Natural killer cell (primary cell): ENCODE measurements around the gene TLDC2. TPM values are rescaled to one million over a fixed set of nuclear protein-coding genes. Genes with fewer than 3 reads are reported as not detected.

Experiments used
- ATAC-seq, 3 donors: fragments of 150-1000 bp in 2 of 3; fragments of 200-7000 bp in 1 of 3; cut with Tn5 transposase; 1 replicate in 1 of 3; 2 replicates in 2 of 3; pipeline ENCODE4 v1.10.0; 2021; ENCODE audit warnings: mild to moderate bottlenecking in 2 of 3, moderate library complexity in 2 of 3
- DNase-seq, 2 donors: peaks; one replicate each; pipeline versions ENCODE4 v3.0.0 to v3.0.0-alpha.2; 2013 to 2021; ENCODE audit warnings: mixed read lengths in 1 of 2
- H3K27ac ChIP-seq: one replicate; pipeline ENCODE4 v1.5.1; 2013; ENCODE audit warnings: mild to moderate bottlenecking, low read length
- H3K27me3 ChIP-seq: one replicate; pipeline ENCODE4 v1.6.1; 2013; ENCODE audit warnings: low read length; ENCODE audit not compliant: control insufficient read depth, insufficient read depth
- H3K36me3 ChIP-seq: one replicate; pipeline ENCODE4 v1.6.1; 2013; ENCODE audit warnings: low read length; ENCODE audit not compliant: control insufficient read depth, insufficient read depth
- H3K4me1 ChIP-seq: one replicate; pipeline ENCODE4 v1.6.1; 2013; ENCODE audit warnings: low read length; ENCODE audit not compliant: control insufficient read depth, insufficient read depth
- H3K4me3 ChIP-seq: one replicate; pipeline ENCODE4 v1.5.1; 2013; ENCODE audit warnings: low read length
- H3K9me3 ChIP-seq: one replicate; pipeline ENCODE4 v1.6.1; 2013; ENCODE audit warnings: low read length; ENCODE audit not compliant: control insufficient read depth, insufficient read depth
- H3K27ac Mint-ChIP-seq, 2 donors: one replicate each; pipeline ENCODE4 v1.8.0; 2022; ENCODE audit warnings: mild to moderate bottlenecking in 2 of 2, mixed read lengths in 2 of 2, moderate library complexity in 1 of 2
- H3K27me3 Mint-ChIP-seq, 2 donors: one replicate each; pipeline ENCODE4 v1.8.0; 2022; ENCODE audit warnings: low read depth in 2 of 2, mixed read lengths in 2 of 2
- H3K36me3 Mint-ChIP-seq: one replicate; pipeline ENCODE4 v1.8.0; 2022; ENCODE audit warnings: mixed read lengths
- H3K4me1 Mint-ChIP-seq, 2 donors: one replicate each; pipeline ENCODE4 v1.8.0; 2022; ENCODE audit warnings: mixed read lengths in 2 of 2
- H3K4me3 Mint-ChIP-seq: one replicate; pipeline ENCODE4 v1.8.0; 2022; ENCODE audit warnings: mild to moderate bottlenecking, moderate library complexity, mixed read lengths
- H3K9me3 Mint-ChIP-seq, 2 donors: one replicate each; pipeline ENCODE4 v1.8.0; 2022; ENCODE audit warnings: mixed read lengths in 2 of 2
- WGBS: methylation state at CpG from one replicate; pipeline ENCODE4 v1.1.7; 2013; ENCODE audit warnings: missing lambda C conversion rate; ENCODE audit not compliant: insufficient coverage; 5-methylcytosine and 5-hydroxymethylcytosine counted together
- intact Hi-C: fragments of 100-400 bp; cut with micrococcal nuclease; formaldehyde crosslinking; loops from one replicate; pipeline ENCODE4 v1.14.2; 2022
- total RNA-seq, 4 donors: library from RNA; stranded (reverse); fragments of 120-200 nt in 1 of 4; gene quantifications; one replicate each; pipeline versions ENCODE4 v1.2.3 to v1.2.4, GENCODE V29; 2013 to 2022
- TF ChIP-seq, protein P1 (sequence below): fragments of 200-600 bp; IDR thresholded peaks from one replicate; pipeline ENCODE4 v1.8.0; 2022; ENCODE audit warnings: antibody characterized with exemption

Gene TLDC2
- total RNA-seq, 3 donors from 2014 or later (not counting 1 experiment from before 2014, with no cell fraction given), result 1.4 TPM; not detected in 2

DNA sequence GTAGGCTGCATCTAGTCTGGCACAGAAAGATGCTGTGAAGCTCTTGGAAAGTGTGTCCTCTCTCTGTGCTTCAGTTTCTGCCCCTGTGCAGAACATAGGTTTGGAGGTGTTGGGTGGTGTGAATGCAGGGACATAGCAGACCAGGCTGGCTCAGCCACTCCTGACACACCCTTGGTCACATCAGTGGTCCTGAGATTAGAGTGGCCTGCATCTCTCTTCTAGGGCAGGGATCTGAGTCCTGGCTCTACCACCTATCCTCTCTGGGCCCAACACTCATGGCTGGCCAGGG lies 10.1 kb upstream of the TLDC2 start:
- Histone ChIP-seq H3K4me1 (peaks cover 33% of the 10 kb centered on the region), H3K27ac (no peak overlapping the region), H3K36me3 (no peaks in the 10 kb centered on the region), H3K4me3 (no peak overlapping the region), H3K27me3 (peaks cover 2% of the 10 kb centered on the region), H3K9me3 (no peaks in the 10 kb centered on the region)
- H3K36me3 Mint-ChIP-seq, result no peaks in the 10 kb centered on the region
- ATAC-seq (no peak), DNase-seq (no peak)
- H3K9me3 Mint-ChIP-seq, result no peaks in the 10 kb centered on the region
- peaks cover 0 to 6% of the 10 kb centered on the region in 2 donors for H3K27me3 Mint-ChIP-seq
- TF ChIP-seq, protein P1, sequence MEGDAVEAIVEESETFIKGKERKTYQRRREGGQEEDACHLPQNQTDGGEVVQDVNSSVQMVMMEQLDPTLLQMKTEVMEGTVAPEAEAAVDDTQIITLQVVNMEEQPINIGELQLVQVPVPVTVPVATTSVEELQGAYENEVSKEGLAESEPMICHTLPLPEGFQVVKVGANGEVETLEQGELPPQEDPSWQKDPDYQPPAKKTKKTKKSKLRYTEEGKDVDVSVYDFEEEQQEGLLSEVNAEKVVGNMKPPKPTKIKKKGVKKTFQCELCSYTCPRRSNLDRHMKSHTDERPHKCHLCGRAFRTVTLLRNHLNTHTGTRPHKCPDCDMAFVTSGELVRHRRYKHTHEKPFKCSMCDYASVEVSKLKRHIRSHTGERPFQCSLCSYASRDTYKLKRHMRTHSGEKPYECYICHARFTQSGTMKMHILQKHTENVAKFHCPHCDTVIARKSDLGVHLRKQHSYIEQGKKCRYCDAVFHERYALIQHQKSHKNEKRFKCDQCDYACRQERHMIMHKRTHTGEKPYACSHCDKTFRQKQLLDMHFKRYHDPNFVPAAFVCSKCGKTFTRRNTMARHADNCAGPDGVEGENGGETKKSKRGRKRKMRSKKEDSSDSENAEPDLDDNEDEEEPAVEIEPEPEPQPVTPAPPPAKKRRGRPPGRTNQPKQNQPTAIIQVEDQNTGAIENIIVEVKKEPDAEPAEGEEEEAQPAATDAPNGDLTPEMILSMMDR, result no peak
- H3K4me3 Mint-ChIP-seq, result peak overlapping the region; percentile 28
- no peak overlapping the region for H3K27ac Mint-ChIP-seq
- intact Hi-C loops, result no loop called here
- peaks cover 0 to 10% of the 10 kb centered on the region in 2 donors for H3K4me1 Mint-ChIP-seq

DNA sequence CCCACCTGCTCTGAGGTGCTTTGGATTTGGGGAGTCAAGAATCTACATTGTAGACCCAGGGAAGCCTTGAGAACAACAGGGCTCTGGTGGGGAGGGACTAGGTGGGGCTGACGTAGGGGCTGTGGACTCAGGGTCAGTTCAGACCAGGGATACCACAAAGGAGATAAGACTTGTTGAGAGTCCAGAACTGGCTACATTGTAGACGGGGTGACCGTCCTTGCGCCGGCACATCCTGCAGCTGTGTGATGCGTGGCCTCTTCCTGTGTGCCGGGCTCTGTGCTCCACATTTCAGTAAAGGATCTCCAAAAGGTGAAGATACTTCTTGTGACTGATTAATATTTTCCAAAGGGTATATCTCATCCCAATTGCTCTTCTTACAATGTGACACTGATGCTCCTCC lies 9.8 kb upstream of the TLDC2 start:
- ATAC-seq (no peak), DNase-seq (no peak)
- H3K4me3 Mint-ChIP-seq, result peak overlapping the region; percentile 53
- no peaks in the 10 kb centered on the region for H3K36me3 ChIP-seq
- no peaks in the 10 kb centered on the region for H3K36me3 Mint-ChIP-seq
- H3K4me1 Mint-ChIP-seq, result peaks cover 0 to 10% of the 10 kb centered on the region in 2 donors
- H3K9me3 Mint-ChIP-seq, result no peaks in the 10 kb centered on the region
- peaks cover 2% of the 10 kb centered on the region for H3K27me3 ChIP-seq
- no peak overlapping the region for H3K27ac ChIP-seq
- peaks cover 0 to 6% of the 10 kb centered on the region in 2 donors for H3K27me3 Mint-ChIP-seq
- no peak overlapping the region for H3K27ac Mint-ChIP-seq
- peaks cover 29% of the 10 kb centered on the region for H3K4me1 ChIP-seq
- no peak overlapping the region for H3K4me3 ChIP-seq
- TF ChIP-seq, protein P1, result no peak
- 84% methylated on average over 7 of the region's 7 CpGs for WGBS
- intact Hi-C loops, result no loop called here
- H3K9me3 ChIP-seq, result no peaks in the 10 kb centered on the region

DNA sequence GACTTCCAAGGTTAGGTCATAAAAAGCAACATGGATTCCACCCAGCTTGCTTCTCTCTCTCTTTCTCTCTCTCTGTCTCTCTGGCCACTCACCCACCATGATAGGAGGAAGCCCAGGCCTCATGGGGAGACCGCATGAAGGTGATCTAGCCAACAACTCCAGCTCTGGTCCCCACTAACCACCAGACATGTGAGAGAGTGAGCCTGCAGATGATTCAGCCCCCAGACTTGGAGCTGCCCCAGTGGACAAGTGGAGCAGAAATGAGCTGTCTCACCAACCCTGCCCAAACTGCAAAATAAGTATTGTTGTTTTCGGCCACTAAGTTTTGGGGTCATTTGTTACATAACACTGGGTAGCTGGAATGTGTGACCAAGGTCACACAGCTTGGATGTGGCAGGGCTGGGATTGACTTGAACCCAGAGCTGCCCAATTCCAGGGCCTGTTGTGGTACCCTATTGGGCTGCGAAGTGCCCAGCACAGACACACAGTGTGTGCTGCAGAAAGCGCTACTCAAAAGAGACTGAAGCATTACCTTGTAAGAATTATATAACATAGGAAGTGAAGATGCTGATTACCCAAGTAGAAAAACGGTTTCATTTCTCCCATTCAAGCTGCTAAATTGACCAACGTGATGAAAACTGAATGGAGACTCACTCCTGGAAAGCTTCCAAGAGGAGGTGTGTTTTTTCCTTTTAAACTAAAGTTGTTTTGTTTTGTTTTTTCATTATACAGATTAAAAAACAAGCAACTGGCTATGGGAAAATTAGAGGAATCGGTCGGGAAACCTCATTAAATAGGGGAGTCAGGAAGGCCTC lies 9.1 kb upstream of the TLDC2 start:
- Histone ChIP-seq H3K9me3 (no peaks in the 10 kb centered on the region), H3K36me3 (no peaks in the 10 kb centered on the region), H3K4me3 (no peak overlapping the region), H3K4me1 (peaks cover 26% of the 10 kb centered on the region), H3K27me3 (peaks cover 2% of the 10 kb centered on the region), H3K27ac (no peak overlapping the region)
- intact Hi-C loops, result no loop called here
- 76% methylated on average over 8 of the region's 8 CpGs for WGBS
- H3K27me3 Mint-ChIP-seq, result peaks cover 0 to 6% of the 10 kb centered on the region in 2 donors
- TF ChIP-seq, protein P1, result no peak
- no peaks in the 10 kb centered on the region for H3K9me3 Mint-ChIP-seq
- no peak overlapping the region for H3K27ac Mint-ChIP-seq
- H3K4me1 Mint-ChIP-seq, result peaks cover 1 to 12% of the 10 kb centered on the region in 2 donors
- ATAC-seq (no peak), DNase-seq (no peak)
- peak overlapping the region; percentile 53 for H3K4me3 Mint-ChIP-seq
- no peaks in the 10 kb centered on the region for H3K36me3 Mint-ChIP-seq
